HG02623 (cell line): ENCODE data around the gene TMC6.

Experiments used
- ATAC-seq: cut with Tn5 transposase; IDR thresholded peaks from one replicate; pipeline ENCODE4 v1.9.1; 2021; ENCODE audit warnings: moderate library complexity; ENCODE audit not compliant: unreplicated experiment

The TMC6 gene

DNA sequence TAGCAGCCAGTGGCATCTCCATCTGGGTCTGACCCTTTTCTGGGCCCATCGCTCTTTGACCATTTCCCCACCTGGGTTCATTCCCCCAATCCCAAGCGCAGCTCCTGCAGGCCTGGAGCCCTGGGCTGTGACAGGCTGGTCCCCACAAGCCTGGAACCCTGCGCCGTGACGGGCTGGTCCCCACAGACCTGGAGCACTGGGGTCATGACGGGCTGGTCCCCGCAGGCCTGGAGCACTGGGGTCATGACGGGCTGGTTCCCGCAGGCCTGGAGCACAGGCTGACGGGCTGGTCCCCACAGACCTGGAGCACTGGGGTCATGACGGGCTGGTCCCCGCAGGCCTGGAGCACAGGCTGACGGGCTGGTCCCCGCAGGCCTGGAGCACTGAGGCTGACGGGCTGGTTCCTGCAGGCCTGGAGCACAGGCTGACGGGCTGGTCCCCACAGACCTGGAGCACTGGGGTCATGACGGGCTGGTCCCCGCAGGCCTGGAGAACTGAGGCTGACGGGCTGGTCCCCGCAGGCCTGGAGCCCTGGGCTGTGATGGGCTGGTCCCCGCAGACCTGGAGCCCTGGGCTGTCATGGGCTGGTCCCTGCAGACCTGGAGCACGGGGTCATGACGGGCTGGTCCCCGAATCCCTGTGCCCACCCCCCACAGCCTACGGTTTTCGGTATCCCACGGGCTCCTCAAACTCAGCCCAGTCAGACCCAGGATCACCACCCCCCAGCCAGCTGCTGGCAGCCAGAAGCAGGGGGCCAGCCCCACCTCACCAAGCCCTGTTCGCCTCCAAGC, 16.6 kb downstream of the TMC6 start:
- ATAC-seq, result no peak

GRCh38 chr17:78111016-78111726, 17.4 kb downstream of the TMC6 start:
- ATAC-seq, result no peak

DNA sequence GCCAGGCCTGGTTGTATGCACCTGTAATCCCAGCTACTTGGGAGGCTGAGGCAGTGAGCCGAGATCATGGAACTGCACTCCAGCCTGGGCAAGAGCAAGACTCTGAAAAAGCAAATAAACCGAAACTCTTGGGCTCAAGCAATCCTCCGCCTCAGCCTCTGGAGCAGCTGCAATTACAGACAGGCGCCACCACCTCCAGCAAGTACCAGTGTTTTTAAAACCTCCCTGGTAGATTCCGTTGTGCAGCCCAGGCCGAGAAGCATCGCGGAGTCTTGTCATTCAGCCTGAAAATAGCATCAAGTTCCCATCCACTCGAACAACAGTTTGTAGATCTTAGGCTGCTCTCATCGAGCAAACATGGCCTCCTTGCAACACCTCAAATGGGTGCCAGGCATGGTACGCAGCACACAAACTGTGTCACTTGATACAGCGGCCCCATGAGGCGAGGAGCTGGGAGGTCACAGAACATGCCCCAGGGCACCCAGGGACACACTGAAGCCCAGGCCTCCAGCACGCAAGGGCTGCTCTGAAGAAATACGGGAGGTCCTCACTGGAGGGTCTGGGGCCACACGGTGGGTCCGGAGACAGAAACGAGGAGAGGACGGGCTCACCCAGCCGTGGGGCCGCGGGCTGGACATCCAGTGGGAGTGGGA, 18.1 kb downstream of the TMC6 start:
- ATAC-seq, result no peak

DNA sequence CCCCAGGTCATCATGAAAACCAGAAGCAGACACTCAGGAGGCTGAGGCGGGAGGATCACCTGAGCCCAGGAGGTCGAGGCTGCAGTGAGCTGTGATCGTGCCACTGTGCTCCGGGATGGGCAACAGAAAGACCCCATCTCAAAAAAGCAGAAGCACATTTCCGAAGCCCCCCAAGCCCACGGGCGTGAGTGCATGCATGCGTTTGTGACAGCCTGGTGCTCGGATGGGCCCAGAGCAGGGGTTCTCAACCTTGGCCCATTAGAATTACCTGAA, 19.1 kb downstream of the TMC6 start:
- no peak for ATAC-seq

- no peak for ATAC-seq
Observed at GRCh38 chr17:78108726-78109488, 19.6 kb downstream of the TMC6 start.

DNA sequence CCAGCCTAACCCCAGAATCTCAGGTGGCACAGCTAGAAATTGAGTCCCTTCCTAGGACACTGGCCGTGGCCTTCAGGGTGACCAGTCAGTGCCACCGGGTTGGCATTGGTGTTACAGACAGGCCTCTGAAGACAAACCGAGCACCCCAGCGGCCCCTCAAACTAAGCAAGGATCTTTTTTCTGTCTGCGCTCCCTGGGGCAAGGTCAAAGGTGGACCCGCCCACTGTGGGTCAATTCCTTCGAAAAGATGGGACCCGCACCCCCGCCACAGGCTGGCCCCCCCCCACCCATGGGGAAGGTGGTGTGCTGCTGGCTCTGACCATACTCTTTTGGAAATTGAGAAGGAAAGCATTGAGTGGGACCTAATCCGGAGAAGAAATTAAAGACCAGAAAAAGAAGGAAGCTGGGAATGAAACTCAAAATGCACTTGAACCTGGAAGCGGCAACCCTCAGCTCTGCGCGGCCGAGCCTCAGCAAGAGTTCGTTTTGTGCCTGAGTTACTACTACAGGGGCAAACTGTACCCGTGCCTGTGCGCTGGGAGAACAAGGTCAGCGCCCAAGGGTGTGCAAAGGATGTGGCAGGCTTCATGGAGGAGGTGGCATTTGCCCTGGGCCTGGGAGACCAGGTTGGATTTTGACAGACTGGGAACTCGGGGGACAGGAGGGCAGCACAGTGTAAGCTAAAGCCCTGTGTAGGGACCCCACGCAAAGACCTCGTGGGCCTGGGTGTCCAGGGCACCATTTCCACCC, 20.4 kb downstream of the TMC6 start:
- no peak for ATAC-seq

DNA sequence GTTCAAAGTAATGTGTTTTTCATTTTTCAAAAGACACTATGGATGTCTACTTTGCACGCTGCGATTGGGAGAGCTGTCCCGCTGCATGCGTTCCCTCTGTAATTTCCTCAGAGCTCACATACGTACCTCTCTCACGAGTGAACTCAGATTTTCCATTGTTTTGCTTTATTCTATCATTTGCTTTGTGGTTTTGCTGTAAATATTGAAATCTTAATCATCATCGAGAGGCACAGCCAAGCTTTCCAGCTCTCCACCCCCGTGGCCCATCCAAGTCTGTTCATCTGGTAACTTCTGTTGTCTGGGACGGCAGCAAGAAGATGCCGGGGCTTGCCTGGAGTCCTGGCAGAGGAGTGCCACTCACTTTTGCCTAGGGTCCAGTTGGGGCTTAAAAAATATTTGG, 21.1 kb downstream of the TMC6 start:
- no peak for ATAC-seq

DNA sequence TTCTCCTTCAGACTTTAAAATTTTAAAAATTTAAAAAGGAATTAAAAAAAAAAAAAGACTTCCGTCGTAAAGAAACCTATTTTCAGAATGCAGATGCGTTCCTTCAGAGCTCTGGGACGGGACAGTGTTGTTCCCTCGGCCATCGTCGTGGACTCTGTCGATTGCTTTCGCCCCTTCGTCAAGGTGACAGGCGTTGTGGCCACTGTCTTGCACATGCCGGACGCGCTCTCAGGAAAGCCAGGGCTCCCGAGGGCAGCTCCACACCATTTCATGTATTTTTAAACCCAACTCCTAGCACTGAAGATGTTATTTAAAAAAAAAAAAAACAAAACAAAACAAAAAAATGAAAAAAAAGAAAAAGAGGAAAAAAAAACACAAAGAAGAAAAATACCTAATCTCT, 22.3 kb downstream of the TMC6 start:
- no peak for ATAC-seq

DNA sequence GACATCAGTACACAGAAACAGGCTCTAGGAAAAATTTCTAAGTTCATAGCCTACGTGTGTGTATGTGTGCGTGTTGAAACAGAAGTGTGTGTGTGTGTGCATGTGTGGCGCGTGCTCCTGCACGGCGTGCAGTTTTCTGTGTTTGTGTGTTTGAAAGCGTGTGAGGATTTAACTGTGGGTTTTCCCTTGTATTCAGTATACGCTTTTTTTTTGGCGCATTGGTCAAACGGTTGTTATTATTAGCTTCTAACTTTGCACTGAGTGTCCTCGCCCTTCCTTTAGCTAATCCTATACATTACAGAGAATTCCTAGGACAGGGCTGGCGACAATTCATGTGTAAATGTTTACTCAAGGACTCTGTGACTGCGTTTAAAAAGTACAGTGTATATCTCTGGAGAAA, 23.0 kb downstream of the TMC6 start:
- no peak for ATAC-seq

DNA sequence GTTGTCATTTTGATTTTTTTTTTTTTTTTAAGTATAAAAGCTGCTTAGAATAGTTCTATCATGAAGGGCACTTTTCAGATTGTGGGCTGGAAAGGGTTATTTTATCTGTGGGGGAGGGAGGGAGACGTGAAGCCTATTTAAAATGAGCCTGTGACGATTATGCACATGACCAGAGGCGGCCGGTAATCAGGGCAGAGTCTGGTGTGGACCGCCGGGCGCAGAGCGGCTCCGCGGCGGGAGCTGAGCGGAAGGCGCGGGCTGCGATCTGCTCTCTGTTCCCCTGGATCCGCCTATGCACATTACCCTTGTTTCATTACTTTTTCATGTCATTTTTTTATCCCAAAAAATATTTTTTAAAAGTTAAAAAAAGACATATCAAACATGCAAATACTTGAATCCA, 23.5 kb downstream of the TMC6 start:
- no peak for ATAC-seq

- no peak for ATAC-seq
Observed at GRCh38 chr17:78104540-78104941, 24.0 kb downstream of the TMC6 start.

DNA sequence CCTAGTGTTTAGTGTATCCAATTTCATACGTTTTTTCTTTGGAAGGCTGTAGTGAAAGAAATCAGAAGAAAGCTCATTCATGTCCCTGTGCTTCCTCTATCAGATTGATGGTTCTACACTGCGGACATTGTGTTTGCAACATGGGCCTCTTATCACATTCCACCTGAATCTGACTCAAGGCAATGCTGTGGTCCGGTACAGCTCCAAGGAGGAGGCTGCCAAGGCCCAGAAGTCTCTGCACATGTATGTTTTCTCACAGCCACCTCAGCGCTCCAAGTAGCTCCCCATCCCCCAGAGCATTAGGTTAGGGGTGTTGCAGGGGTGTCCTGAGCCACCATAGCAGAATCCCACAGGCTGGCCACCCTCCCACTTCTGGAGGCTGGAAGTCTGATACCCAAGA, 25.2 kb downstream of the TMC6 start:
- ATAC-seq, result no peak

GRCh38 chr17:78101542-78101941, 27.0 kb downstream of the TMC6 start:
- ATAC-seq, result no peak

DNA sequence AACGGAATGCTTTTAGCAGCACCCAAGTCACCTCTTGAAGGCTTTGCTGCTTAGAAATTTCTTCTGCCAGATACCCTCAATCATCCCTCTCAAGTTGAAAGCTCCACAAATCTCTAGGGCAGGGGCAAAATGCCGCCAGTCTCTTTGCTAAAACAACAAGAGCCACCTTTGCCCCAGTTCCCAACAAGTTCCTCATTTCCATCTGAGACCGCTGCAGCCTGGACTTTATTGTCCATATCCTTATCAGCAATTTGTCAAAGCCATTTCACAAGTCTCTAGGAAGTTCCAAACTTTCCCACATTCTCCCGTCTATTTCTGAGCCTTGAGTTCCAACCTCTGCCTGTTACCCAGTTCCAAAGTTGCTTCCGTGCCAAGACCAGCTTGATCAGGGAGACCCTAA, 27.4 kb downstream of the TMC6 start:
- no peak for ATAC-seq

DNA sequence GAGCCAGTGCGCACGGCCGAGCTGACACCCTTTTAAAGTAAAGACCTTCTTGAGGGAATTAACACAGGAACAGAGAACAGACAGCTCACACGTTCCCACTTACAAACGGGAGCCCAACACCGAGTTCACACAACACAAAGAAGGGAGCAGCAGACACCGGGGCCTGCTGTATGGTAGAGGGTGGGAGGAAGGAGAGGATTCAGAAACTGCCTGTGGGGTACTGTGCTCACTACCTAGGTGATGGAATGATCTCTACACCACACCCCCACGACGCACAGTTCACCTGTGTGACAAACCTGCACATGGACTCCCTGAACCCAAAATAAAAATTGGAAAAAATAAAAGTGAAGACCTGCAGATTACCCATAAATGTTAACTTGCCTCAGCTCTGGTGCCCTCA, 32.5 kb downstream of the TMC6 start:
- ATAC-seq, result no peak

GRCh38 chr17:78095035-78095434, 33.5 kb downstream of the TMC6 start:
- ATAC-seq, result no peak

DNA sequence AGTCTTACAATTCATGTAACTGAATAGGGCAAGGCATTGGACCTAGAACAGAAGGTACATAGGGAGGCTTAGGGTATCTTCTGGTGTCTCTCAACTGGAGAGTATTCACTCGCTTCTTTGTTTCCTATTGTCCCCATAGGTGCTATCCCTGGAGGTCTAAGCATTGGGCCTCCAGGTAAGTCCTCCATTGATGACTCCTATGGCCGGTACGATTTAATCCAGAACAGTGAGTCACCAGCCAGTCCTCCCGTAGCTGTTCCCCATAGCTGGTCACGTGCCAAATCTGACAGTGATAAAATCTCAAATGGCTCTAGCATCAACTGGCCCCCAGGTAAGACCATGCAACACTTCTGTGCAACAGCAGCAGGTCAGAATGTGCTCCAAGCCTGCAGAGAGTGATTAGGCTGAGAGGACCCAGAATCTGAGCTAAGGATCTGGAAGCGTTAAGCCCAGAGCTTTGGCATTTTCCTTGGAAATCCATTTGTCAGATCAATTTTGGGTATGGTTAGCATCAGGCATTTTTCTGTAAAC, 35.7 kb downstream of the TMC6 start:
- ATAC-seq, result no peak

- no peak for ATAC-seq
Observed at GRCh38 chr17:78089576-78090281, 38.8 kb downstream of the TMC6 start.

DNA sequence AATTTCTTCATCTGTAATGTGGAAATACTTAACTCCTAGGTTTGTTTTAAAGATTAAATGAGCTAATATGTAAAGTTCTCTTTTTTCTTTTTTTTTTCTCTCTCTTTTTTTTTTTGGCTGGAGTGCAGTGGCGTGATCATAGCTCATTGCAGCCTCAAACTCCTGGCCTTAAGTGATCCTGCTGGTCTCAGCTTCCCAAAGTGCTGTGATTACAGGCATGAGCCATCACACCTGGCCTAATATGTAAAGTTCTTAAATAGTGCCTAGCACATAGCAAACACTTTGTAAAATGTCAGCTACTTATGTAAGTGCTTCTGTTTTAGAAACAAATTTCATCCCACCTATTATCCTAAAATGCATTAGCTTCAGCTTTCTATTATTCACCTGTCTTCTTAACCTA, 40.0 kb downstream of the TMC6 start:
- no peak for ATAC-seq

GRCh38 chr17:78086740-78087139, 41.8 kb downstream of the TMC6 start:
- ATAC-seq, result no peak
